COLO668 (cell line): ENCODE data around the gene EID2.

Source experiments
- DNase-seq: peaks from one replicate; lab custom pipeline; 2025; ENCODE audit not compliant: unreplicated experiment; lab: John Stamatoyannopoulos, UW

The EID2 gene

DNA sequence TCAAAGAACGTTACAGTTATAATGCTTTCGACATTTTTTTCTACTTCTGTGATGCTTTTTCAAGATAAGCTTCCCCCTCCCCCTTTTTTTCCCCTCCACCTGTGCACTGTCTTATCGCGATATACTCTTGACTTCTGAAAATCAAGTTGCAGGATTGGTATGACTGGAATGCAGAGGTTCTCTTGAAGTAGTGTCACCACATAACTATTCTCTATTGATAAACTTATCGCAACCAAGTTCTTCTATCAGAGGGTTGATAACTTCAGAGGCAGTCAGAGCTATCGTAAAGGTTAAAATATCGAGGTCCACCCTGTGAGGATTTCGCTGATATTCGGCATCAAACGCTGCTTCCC is 820 bp downstream of the EID2 start:
- no peak for DNase-seq

DNA sequence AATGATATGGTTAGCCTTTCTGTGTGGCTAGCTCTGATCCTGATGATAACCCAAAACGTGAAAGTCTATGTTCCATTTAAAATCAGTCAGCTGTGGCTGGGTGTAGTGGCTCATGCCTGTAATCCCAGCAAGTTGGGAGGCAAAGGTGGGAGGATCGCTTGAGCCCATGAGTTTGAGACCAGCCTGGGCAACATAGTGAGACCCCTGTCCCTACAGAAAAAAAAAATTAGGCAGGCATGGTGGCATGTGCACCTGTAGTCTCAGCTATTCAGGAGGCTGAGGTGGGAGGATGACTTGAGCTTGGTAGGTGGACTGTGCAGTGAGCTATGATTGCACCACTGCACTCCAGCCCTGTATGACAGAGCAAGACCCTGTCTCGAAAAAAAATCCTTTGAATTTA is 6.2 kb downstream of the EID2 start:
- DNase-seq = no peak

DNA sequence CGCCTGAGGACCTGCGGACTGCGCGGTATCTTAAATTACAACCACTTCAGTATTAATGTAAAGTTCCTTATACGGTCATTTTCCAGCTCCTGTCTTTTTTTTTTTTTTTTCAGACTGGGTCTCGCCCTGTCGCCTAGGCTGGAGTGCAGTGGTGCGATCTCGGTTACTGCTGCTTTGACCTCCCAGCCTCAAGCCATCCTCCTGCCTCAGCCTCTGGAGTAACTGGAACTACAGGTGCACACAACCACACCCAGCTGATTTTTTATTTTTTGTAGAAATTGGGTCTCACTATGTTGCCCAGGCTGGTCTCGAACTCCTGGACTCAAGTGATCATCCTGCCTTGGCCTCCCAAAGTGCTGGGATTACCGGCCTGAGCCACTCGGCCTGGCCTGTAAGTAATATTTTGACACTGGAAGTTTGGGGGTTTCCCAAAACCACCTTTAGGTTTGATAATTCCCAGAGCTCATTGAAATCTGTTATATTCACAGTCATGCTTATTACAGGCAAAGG is 6.9 kb downstream of the EID2 start:
- no peak for DNase-seq

DNA sequence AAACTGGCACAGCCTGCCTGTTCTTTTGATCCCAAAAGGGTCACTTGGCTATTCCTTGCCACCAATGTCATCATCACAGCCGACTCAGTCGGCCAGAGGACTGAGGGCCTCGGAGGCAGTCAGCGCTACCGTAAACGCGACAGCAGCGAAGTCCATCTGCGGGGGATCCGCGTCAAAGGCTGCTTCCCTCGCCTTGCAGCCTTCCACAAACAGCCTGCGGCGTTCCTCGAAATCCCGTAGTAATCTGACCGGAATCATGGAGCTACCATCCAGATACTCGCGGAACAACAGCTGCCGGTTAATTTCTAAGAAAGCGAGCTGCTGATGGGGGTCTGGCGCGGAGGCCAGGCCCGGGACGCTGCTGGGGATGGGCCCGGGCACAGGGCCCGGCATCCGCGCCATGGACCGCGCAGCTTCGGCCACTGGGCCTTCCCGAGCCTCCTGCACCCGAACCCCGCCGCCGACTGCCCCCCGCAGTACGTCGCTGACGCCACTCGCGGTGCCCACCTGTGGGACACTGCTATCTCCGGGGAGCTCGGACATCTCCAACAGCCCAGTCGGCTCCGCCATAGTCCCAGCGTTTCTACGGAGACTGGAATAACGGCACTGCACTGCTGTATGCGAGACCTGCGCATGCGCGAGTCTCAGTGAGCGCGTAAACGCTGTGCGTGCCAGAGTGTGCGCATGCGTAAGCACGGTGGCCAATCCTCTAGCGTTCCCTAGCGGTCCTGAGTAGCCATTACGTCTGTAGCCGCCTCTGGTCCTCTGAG is 7.5 kb downstream of the EID2 start, which contains the start of gene EID2B:
EID2B (minus strand) TSS at position 620 of the 770 bp plus-strand sequence; CDS start at position 570, 50 bp downstream.
- DNase-seq = peak; percentile 96

DNA sequence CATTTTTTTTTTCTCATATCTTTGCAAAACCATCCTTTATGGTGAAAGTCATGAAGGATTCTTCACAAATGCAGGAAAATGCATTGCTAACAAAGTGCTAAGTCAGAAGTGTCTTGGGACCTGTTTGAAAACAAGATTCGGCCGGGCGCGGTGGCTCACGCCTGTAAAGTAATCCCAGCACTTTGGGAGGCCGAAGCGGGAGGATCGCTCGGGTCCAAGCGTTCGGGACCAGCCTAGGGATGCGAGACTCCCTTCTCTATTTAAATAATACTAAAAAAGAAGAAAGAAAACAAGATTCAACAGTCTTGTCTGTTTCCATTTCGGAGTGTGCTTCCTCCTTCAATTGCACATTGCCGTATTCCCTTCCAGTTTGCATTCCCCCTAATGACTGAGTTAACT is 8.1 kb downstream of the EID2 start:
- peak; percentile 15 for DNase-seq

DNA sequence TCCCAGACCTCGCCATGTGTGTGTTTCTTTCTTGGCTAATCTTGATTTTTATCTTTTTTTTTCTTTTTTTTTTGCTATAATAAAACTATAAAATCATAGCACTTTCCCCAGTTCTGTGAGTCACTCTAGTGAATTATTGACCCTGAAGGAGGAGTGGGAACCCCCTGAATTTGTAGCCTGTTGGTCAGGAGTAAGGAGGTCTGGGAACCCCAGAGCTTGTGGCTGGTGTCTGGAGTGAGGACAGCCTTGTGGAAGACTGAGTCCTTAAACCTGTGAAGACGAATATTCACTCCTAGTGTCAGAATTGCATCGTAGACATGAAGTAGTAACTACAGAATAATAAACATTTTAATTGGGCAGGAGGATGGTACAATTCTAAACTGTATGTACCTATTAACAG is 14.8 kb downstream of the EID2 start:
- no peak for DNase-seq

DNA sequence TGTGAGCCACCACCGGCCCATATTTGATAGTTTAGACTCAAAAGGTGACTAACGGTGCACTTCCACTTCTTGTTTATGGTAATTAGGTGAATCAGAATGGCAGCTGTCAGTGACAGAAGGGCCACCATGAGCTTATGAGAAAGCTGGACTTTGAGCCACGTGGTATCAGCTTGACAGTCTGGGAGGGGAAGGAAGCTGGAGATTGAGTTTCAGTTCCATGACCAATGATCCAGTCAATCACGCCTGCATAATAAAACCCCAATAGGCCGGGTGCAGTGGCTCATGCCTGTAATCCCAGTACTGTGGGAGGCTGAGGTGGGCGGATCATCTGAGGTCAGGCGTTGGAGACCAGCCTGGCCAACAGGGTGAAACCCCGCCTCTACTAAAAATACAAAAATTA is 15.5 kb downstream of the EID2 start:
- no peak for DNase-seq

DNA sequence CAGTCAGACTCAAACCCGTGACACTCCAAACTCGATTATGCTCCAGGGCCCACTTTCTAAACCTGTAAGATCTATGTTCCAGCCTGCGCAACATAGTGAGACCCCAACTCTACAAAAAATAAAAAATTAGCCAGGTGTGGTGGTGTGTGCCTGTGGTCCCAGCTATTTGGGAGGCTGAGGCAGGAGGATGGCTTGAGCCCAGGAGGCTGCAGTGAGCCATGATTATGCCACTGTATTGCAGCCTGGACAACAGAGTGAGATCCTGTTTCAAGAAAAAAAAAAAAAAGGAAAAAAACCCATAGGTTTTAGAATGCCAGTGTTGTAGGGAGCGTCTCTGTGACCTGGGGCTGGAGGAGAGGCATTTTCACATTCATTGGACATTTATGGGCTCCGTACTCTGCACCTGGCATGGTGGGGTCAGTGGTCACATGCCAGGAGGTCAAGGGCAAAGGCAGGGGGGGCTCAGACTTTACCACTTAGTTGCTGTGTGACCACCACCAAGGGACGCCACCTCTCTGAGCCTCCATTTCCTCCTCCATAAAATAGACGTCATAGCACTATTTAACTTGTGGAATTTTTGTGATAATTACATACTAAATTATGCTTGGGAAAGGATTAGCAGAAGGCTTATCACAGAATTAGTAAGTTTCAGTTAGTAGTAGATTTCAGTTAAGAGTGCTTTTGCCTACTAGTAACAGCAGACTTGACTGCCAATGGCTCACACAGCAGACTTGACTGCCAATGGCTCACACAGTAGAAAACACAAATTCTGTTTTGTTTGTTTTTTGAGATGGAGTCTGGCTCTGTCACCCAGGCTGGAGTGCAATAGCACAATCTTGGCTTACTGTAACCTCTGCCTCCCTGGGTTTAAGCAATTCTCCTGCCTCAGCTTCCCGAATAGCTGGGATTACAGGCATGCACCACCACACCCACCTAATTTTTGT is 19.1 kb downstream of the EID2 start:
- no peak for DNase-seq

DNA sequence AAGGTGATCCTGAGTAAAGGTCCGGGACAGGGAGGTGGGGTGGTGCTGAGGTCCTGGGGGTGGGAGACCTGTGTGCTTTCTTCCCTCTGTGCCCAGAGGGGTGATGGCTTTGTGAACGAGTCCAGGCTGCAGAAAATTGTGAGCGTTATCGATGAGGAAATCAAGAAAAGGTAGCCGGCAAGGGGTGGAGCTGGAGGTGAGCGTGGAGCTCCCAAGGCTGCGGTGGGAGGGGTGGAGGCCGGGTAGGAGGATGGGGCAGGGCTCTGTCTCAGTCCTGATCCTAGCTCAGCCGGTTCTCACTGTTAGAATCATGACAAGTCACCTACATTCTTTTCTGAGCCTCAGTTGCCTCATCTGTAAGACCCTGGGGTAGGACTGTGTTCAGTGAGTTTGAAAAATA is 21.0 kb downstream of the EID2 start:
- no peak for DNase-seq

DNA sequence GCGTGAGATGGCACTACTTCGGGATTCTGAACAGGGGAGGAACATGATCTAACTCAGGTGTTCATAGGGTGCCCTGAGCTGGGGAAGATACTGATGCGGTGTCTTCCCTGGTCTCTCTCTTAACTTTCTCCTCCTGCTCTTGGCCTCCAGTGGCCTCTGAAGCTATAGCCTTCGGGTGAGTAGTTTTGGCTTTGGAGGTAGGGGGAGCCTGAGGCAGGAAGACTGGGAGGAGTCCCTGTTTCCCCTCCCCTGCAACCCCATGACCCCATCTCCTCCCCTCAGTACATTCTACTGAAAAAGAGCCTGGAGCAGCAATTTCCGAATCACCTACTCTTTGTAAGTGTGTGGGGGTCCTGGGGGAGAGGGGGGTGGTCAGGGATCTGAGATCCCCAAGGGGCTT is 21.5 kb downstream of the EID2 start:
- DNase-seq = no peak

DNA sequence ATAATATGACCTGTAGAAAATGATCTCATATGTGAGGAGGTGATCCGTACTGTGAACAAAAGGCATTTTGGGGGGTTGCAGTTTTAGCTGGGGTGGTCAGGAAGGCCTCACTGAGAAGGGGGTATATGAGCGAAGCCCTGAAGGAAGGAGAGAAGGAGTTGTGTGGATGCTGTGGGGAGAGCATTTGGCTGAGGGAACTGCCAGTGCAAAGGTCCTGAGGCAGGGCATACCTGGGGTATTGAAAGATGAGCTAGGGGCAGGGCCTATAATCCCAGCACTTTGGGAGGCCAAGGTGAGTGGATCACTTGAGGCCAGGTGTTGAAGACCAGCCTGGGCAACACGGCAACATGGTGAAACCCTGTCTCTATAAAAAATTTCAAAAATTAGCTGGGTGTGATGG is 22.5 kb downstream of the EID2 start:
- DNase-seq = no peak

DNA sequence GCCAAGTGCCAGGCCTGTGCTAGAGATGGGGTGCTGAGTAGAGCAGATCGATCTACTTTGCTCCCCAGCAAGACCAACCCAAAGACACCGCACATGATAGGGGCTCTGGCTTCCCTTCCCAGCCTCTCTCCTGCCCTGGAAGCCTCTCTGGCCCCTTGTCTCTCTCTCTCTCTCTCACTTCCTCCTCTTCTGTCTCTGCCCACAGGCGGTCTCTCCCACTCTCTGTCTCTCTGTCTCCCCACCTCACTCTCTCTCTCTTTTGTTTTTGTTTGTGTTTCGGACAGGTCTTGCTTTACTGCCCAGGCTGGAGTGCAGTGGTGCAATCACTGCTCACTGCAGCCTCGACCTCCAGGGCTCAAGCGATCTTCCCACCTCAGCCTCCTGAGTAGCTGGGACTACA is 23.7 kb downstream of the EID2 start:
- no peak for DNase-seq

DNA sequence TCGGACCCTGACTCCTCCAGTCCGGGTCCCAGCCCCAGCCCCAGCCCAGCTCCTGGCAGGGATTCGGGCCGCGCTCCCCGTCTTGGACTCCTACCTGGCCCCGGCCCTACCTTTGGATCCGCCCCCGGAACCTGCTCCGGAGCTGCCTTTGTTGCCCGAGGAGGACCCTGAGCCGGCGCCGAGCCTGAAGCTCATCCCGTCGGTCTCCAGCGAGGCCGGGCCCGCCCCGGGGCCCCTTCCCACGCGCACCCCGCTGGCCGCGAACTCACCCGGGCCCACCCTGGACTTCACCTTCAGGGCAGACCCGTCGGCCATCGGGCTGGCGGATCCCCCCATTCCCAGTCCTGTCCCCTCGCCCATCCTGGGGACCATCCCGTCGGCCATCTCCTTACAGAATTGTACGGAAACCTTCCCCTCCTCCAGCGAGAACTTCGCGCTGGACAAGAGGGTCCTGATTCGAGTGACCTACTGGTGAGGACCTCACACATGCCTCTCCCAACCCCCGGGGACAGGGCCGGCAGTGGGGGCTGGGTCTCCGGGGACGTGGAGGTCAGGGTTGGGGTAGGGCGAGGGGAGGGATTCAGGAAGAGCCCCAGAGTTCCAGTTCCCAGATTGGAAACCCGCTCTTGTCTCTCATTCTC is 24.3 kb downstream of the EID2 start:
- no peak for DNase-seq

DNA sequence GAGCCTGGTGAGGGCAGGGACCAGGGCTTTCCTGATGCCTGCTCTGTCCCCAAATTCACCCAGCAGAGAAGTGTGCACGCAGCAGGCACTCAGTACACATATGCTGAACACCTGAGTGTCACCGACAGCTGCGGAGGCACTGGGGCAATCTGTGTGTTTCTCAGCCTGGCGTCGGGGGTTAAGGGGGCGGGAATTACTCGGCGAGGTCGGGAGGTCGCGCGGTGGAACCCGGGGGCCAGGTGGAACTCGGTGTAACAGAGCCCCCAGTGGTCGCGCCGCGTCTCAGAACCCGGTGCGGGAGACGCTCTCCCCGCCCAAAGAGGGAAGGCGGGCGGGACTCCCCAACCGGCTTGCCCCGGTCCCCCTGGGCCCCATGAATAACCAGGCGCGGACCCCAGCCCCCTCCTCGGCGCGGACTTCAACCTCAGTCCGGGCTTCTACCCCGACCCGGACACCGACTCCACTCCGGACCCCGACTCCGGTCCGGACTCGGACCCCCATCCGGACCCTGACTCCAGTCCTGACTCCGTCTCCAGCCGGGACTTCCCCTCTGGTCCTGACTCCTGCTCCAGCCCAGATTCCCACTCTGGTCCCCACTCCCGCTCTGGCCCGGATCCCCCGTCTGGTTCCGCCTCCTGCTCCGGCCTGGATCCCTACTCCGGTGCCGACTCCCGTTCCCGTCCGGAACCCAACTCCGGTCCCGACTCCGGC is 25.0 kb downstream of the EID2 start, which contains the start of gene SELENOV:
SELENOV (plus strand) TSS at position 300 of the 711 bp plus-strand sequence; CDS start at position 374, 74 bp downstream.
- DNase-seq = peak; percentile 16

DNA sequence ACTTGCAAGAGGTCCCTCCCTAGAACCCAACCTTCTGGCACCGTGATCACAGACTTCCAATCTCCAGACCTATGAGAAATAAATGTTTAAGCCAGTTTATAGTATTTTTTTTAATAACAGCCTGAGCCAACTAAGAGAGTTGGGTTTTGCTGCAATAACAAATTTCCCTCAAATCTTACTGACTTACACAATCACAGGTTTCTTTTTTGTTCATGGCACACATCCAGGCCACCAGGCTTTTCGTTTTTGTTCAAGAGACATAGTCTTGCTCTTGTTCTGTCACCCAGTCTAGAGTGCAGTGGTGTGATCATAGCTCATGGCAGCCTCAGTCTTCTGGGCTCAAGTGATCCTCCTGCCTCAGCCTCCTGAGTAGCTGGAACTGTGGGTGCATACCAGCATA is 27.0 kb downstream of the EID2 start:
- no peak for DNase-seq

DNA sequence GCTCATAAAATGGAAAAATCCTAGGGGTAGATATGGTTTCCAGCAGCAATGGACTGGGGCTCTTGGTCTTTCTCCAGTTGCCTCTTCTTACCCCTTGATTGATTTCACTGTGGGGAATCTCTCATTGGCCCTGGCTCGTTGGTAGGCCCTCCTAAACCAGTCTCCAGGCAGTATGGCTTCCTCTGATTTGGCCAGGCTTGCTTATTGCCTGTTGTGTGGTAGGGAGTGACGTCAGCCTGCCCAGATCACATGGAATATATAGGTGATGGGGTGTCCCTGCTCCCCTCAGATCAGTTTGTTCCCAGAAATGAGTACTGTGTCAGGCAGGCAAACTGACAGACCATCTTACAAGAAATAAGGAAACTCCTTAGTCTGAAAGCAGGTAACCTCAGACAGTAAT is 30.7 kb downstream of the EID2 start:
- no peak for DNase-seq

DNA sequence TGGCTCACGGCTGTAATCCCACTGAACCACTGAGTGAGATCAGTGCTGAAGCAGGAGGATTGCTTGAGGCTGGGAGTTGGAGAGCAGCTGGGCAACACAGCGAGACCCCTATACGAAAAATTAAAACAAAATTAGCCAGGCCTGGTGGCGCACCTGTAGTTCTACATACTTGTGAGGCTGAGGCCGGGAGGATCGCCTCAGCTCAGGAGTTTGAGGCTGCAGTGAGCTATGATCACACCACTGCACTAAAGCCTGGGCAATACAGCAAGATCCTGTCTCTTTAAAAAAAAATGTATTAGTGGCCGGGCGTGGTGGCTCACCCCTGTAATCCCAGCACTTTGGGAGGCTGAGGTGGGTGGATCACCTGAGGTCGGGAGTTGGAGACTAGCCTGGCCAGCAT is 31.3 kb downstream of the EID2 start:
- no peak for DNase-seq

DNA sequence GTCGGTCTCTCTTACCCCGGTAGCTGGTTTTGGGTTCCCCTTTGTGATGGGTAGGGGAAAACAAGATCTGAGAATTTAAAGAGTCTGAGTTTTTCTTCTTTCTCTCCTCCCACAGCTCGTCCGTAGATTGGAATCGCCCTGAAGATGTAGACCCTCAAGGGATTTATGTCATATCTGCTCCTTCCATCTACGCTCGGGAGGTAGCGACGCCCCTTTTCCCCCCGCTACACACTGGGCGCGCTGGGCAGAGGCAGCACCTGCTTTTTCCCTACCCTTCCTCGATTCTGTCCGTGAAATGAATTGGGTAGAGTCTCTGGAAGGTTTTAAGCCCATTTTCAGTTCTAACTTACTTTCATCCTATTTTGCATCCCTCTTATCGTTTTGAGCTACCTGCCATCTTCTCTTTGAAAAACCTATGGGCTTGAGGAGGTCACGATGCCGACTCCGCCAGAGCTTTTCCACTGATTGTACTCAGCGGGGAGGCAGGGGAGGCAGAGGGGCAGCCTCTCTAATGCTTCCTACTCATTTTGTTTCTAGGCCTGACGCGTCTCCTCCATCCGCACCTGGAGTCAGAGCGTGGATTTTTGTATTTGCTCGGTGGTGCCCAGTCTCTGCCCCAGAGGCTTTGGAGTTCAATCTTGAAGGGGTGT is 32.1 kb downstream of the EID2 start:
- DNase-seq = no peak

DNA sequence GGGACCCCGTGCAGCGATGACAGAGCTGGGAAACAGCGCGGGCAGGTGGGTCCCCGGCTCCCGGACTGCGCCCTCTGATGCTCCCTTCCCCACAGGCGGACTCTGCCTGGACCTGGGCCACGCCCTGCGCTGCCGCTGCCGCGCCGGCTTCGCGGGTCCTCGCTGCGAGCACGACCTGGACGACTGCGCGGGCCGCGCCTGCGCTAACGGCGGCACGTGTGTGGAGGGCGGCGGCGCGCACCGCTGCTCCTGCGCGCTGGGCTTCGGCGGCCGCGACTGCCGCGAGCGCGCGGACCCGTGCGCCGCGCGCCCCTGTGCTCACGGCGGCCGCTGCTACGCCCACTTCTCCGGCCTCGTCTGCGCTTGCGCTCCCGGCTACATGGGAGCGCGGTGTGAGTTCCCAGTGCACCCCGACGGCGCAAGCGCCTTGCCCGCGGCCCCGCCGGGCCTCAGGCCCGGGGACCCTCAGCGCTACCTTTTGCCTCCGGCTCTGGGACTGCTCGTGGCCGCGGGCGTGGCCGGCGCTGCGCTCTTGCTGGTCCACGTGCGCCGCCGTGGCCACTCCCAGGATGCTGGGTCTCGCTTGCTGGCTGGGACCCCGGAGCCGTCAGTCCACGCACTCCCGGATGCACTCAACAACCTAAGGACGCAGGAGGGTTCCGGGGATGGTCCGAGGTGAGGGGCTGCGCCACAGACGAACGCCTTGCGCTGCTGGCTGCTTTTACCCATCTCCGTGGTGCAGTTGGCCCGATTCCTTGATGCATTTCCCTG is 32.8 kb downstream of the EID2 start:
- no peak for DNase-seq

DNA sequence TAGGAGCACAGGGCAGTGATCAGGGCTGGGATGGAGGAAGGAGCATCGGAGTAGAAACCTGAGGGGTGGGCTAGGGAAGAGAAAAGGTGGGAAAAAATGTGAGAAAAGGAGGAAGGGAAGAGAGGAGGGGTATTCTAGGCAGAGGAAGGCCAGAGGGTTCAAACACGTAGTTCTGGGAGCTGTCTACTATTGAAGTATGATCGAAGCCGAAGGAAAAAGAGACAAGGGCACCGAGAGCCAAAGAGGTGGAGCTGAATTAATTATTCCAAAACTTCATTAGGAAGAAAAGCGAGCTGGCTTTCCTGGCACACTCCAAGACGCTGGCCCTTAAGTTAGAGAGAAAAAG is 33.4 kb downstream of the EID2 start:
- DNase-seq = no peak
